ENCODE data around the gene MEA1.

GRCh38 chr6:43052842-43053544 is 39.2 kb upstream of the MEA1 start:
- no peak for TF ChIP-seq CTCF (IDR thresholded peaks at IDR 0.05; ENCODE audit: insufficient read depth, low read depth, low read length)
- no peak for TF ChIP-seq EZH2 (IDR thresholded peaks at IDR 0.05; ENCODE audit: insufficient read depth, low read length)

All from astrocyte (in vitro differentiated cells and primary cell).